IMR-90 (cell line): Measurements from ENCODE around the gene ASMTL. TPM values are rescaled to one million over a fixed set of nuclear protein-coding genes. Genes with fewer than 3 reads are reported as not detected.
A peak's percentile ranks its signal among the peaks of the same experiment; 100 is the strongest.
"Not testable (repeated sequence)": the region's sequence is repeated elsewhere in the genome, so short reads cannot be mapped to it uniquely, and the experiment has no call there.

Source experiments
- ATAC-seq: fragments of 200-7000 bp; cut with Tn5 transposase; 2 replicates; pipeline ENCODE4 v1.9.1; 2020; ENCODE audit warnings: low read depth, mild to moderate bottlenecking, moderate library complexity
- BruUV-seq: library from RNA; stranded (reverse); fragments of 400-500 nt; replicated peaks from 2 replicates; lab custom pipeline; 2021; lab: Mats Ljungman, UMichigan
- CTCF ChIA-PET: fragments of 300-600 bp; formaldehyde crosslinking; extraction: SDS; loops from one replicate; lab custom pipeline; 2021; ENCODE audit warnings: antibody characterized with exemption; lab: Yijun Ruan, JAX
- POLR2A ChIA-PET: fragments of 300-600 bp; sonication (Branson Sonifier 250); formaldehyde crosslinking; loops from one replicate; lab custom pipeline; 2022; ENCODE audit warnings: antibody characterized with exemption; ENCODE audit not compliant: unreplicated experiment; lab: Charles Lee
- DNase-seq: peaks from one replicate; pipeline ENCODE4 v3.0.0; 2013
- H2AFZ ChIP-seq: replicated peaks from 2 replicates; pipeline ENCODE3; 2013; ENCODE audit warnings: low read length, mild to moderate bottlenecking; ENCODE audit not compliant: poor library complexity
- H2AK5ac ChIP-seq: 2 replicates; pipeline ENCODE4 v1.6.1; 2013; ENCODE audit warnings: low read depth, low read length, inconsistent platforms
- H2AK9ac ChIP-seq: replicated peaks from 2 replicates; pipeline ENCODE3; 2013; ENCODE audit warnings: mild to moderate bottlenecking, low read depth, low read length, moderate library complexity; ENCODE audit not compliant: poor library complexity
- H2BK120ac ChIP-seq: 2 replicates; pipeline ENCODE4 v1.6.1; 2013; ENCODE audit warnings: low read depth, low read length, inconsistent platforms
- H2BK15ac ChIP-seq: 3 replicates; pipeline ENCODE4 v1.6.1; 2013; ENCODE audit warnings: low read depth, low read length, inconsistent platforms
- H2BK20ac ChIP-seq: 2 replicates; pipeline ENCODE4 v1.6.1; 2013; ENCODE audit warnings: low read depth, mild to moderate bottlenecking, inconsistent platforms, low read length, moderate library complexity
- H2BK5ac ChIP-seq: 2 replicates; pipeline ENCODE4 v1.6.1; 2013; ENCODE audit warnings: mild to moderate bottlenecking, low read depth, low read length, inconsistent platforms; ENCODE audit not compliant: poor library complexity, severe bottlenecking
- H3K14ac ChIP-seq: replicated peaks from 2 replicates; pipeline ENCODE4 v1.6.1; 2013; ENCODE audit warnings: low read depth, low read length, inconsistent platforms
- H3K18ac ChIP-seq: 2 replicates; pipeline ENCODE4 v1.6.1; 2013; ENCODE audit warnings: low read depth, low read length, control low read depth
- H3K23ac ChIP-seq: 2 replicates; pipeline ENCODE4 v1.6.1; 2013; ENCODE audit warnings: low read depth, low read length, inconsistent platforms
- H3K27ac ChIP-seq: 2 replicates; pipeline ENCODE4 v1.5.1; 2013; ENCODE audit warnings: mild to moderate bottlenecking, control low read depth, low read length; ENCODE audit not compliant: insufficient read depth
- H3K27me3 ChIP-seq: 2 replicates; pipeline ENCODE4 v1.6.1; 2013; ENCODE audit warnings: low read length; ENCODE audit not compliant: control insufficient read depth, insufficient read depth
- H3K36me3 ChIP-seq: 2 replicates; pipeline ENCODE4 v1.6.1; 2013; ENCODE audit warnings: low read length, mixed read lengths; ENCODE audit not compliant: control insufficient read depth, insufficient read depth
- H3K4ac ChIP-seq: 2 replicates; pipeline ENCODE4 v1.6.1; 2013; ENCODE audit warnings: low read depth, low read length, inconsistent platforms
- H3K4me1 ChIP-seq: 2 replicates; pipeline ENCODE4 v1.6.1; 2013; ENCODE audit warnings: low read length, mixed read lengths; ENCODE audit not compliant: control insufficient read depth, insufficient read depth
- H3K4me2 ChIP-seq: 2 replicates; pipeline ENCODE4 v1.6.1; 2013; ENCODE audit warnings: low read depth, mild to moderate bottlenecking, control low read depth, low read length, moderate library complexity
- H3K4me3 ChIP-seq: 2 replicates; pipeline ENCODE4 v1.5.1; 2013; ENCODE audit warnings: low read depth, mild to moderate bottlenecking, control low read depth, low read length, moderate library complexity; ENCODE audit not compliant: insufficient read depth
- H3K56ac ChIP-seq: 2 replicates; pipeline ENCODE4 v1.6.1; 2013; ENCODE audit warnings: low read length, inconsistent platforms; ENCODE audit not compliant: insufficient read depth; ENCODE audit errors: extremely low read depth
- H3K79me1 ChIP-seq, 2 experiments: 2 replicates each; pipeline ENCODE4 v1.6.1; 2013; ENCODE audit warnings: low read length in 2 of 2, inconsistent platforms in 1 of 2, low read depth in 1 of 2
- H3K9ac ChIP-seq: 2 replicates; pipeline ENCODE4 v1.6.1; 2013; ENCODE audit warnings: low read depth, low read length, control low read depth
- H3K9me1 ChIP-seq: 2 replicates; pipeline ENCODE4 v1.6.1; 2013; ENCODE audit warnings: low read length, inconsistent platforms; ENCODE audit not compliant: insufficient read depth
- H3K9me3 ChIP-seq: 2 replicates; pipeline ENCODE4 v1.6.1; 2013; ENCODE audit warnings: low read length; ENCODE audit not compliant: control insufficient read depth, insufficient read depth
- H4K20me1 ChIP-seq: 2 replicates; pipeline ENCODE4 v1.6.1; 2013; ENCODE audit warnings: low read length, inconsistent platforms; ENCODE audit not compliant: insufficient read depth
- H4K5ac ChIP-seq: 2 replicates; pipeline ENCODE4 v1.6.1; 2013; ENCODE audit warnings: mild to moderate bottlenecking, low read depth, low read length, control low read depth
- H4K8ac ChIP-seq, 2 experiments: 2 replicates each; pipeline ENCODE4 v1.6.1; 2013; ENCODE audit warnings: low read depth in 2 of 2, low read length in 2 of 2, control low read depth in 1 of 2, inconsistent platforms in 1 of 2
- H4K91ac ChIP-seq: 2 replicates; pipeline ENCODE4 v1.6.1; 2013; ENCODE audit warnings: low read depth, low read length, inconsistent platforms; ENCODE audit not compliant: insufficient read depth
- CTCF ChIP-seq: conservative IDR thresholded peaks from 2 replicates; pipeline ENCODE4 v1.5.1; 2012; ENCODE audit warnings: mild to moderate bottlenecking, low read depth, low read length, improper control_type of control experiment
- ELK1 ChIP-seq: fragments of 150-350 bp; IDR thresholded peaks from 2 replicates; pipeline ENCODE4 v1.6.1; 2016; ENCODE audit warnings: low read depth, mild to moderate bottlenecking, low read length, moderate library complexity, borderline replicate concordance
- FOS ChIP-seq: fragments of 150-350 bp; IDR thresholded peaks from 2 replicates; pipeline ENCODE4 v1.6.1; 2016; ENCODE audit warnings: low read depth, low read length
- MAZ ChIP-seq: IDR thresholded peaks from 2 replicates; pipeline ENCODE4 v1.6.1; 2012; ENCODE audit warnings: low read depth, mild to moderate bottlenecking, low read length, improper control_type of control experiment, moderate library complexity, borderline replicate concordance
- NFE2L2 ChIP-seq: fragments of 150-350 bp; IDR thresholded peaks from 2 replicates; pipeline ENCODE4 v1.6.1; 2016; ENCODE audit warnings: low read depth, mild to moderate bottlenecking, low read length
- SMC3 ChIP-seq: fragments of 150-350 bp; IDR thresholded peaks from 2 replicates; pipeline ENCODE4 v1.6.1; 2016; ENCODE audit warnings: low read depth, mild to moderate bottlenecking, antibody characterized with exemption, low read length, moderate library complexity
- WGBS, 2 experiments: methylation state at CpG; one replicate each; pipeline versions ENCODE4 v1.1.5 to v1.1.7; 2013; ENCODE audit warnings: missing lambda C conversion rate in 2 of 2; ENCODE audit not compliant: insufficient read length in 1 of 2; ENCODE audit errors: extremely low coverage in 2 of 2; 5-methylcytosine and 5-hydroxymethylcytosine counted together
- dilution Hi-C: fragments of 300-500 bp; cut with HindIII; formaldehyde crosslinking; loops from one replicate; pipeline ENCODE4 v1.14.3; 2018; ENCODE audit warnings: low sequenced_read_pairs; ENCODE audit not compliant: unreplicated experiment
- in situ Hi-C: fragments of 300-500 bp; cut with MboI; formaldehyde crosslinking; loops from 3 replicates; pipeline ENCODE4 v1.14.3; 2019; ENCODE audit warnings: low sequenced_read_pairs, inconsistent platforms, mixed read lengths
- intact Hi-C: fragments of 100-400 bp; cut with micrococcal nuclease; formaldehyde crosslinking; loops from 2 replicates; pipeline ENCODE4 v1.10.0; 2022
- polyA plus RNA-seq, 3 experiments: library from polyadenylated mRNA; depleted of rRNA; stranded (reverse); fragments of >200 nt; gene quantifications; 2 replicates each; pipeline ENCODE4 v1.2.3, GENCODE V29; 2012; ENCODE audit warnings: low replicate concordance in 1 of 3
- total RNA-seq: library from RNA; depleted of rRNA; stranded (reverse); fragments of >200 nt; gene quantifications from 2 replicates; pipeline ENCODE4 v1.2.3, GENCODE V29; 2012

Gene ASMTL
- total and polyA plus RNA-seq, 2 of the 4 experiments (the other 2 are of a cell fraction), result 13.4 to 33.4 TPM

- H3K18ac ChIP-seq, result no peak overlapping the region
- H3K9me3 ChIP-seq, result no peaks in the 10 kb centered on the region
- H3K4me3 ChIP-seq, result no peak overlapping the region
- H4K8ac ChIP-seq, result no peak overlapping the region
- in situ Hi-C loops, result no loop called here
- H2BK15ac ChIP-seq, result no peak overlapping the region
- H4K91ac ChIP-seq, result no peak overlapping the region
- POLR2A ChIA-PET, result no interaction called here
- no peak for ATAC-seq
- dilution Hi-C loops, result no loop called here
- H4K5ac ChIP-seq, result no peak overlapping the region
- H2AK5ac ChIP-seq, result no peak overlapping the region
- no peaks in the 10 kb centered on the region for H3K9me1 ChIP-seq
- no peaks in the 10 kb centered on the region for H4K20me1 ChIP-seq
- H3K27me3 ChIP-seq, result no peaks in the 10 kb centered on the region
- H3K36me3 ChIP-seq, result peaks cover 28% of the 10 kb centered on the region
- no peak overlapping the region for H2BK120ac ChIP-seq
- no peak overlapping the region for H3K23ac ChIP-seq
- BruUV-seq, result no TSS peak
- peaks cover 0 to 4% of the 10 kb centered on the region in 2 experiments; a peak in 2 of 4 replicates for H3K79me1 ChIP-seq
- no peak overlapping the region for H3K14ac ChIP-seq
- no peak overlapping the region for H2AFZ ChIP-seq
- no peak for DNase-seq
- no peak overlapping the region for H3K4ac ChIP-seq
- no peak overlapping the region for H3K56ac ChIP-seq
- no peak overlapping the region for H3K9ac ChIP-seq
- no peak overlapping the region for H2BK20ac ChIP-seq
- TF ChIP-seq SMC3 (no peak), ELK1 (no peak), CTCF (no peak), FOS (no peak), NFE2L2 (no peak), MAZ (no peak)
- no peak overlapping the region for H3K4me2 ChIP-seq
- no peak overlapping the region for H3K27ac ChIP-seq
- no peak overlapping the region for H2AK9ac ChIP-seq
- no peaks in the 10 kb centered on the region for H3K4me1 ChIP-seq
- CTCF ChIA-PET, result no interaction called here
- peak overlapping the region; percentile 50 for H2BK5ac ChIP-seq
- intact Hi-C loops, result no loop called here
Observed at GRCh38 chrX:1407035-1407434, 45.7 kb downstream of the ASMTL start.

DNA sequence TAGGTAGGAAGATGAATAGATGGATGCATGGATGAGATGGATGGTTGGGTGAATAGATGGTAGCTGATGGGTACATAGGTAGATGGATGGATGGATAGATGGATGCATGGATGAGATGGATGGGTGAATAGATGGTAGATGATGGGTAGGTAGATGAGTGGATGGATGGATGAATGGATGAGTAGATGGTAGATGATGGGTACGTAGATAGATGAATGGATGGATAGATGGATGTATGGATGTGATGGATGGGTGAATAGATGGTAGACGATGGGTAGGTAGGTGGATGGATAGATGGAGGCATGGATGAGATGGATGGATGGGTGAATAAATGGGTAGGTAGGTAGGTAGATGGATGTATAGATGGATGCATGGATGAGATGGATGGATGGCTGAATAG, 46.9 kb downstream of the ASMTL start:
- dilution Hi-C loops, H4K8ac ChIP-seq, H3K27ac ChIP-seq, H2AFZ ChIP-seq, H3K4me3 ChIP-seq, H3K4me2 ChIP-seq, H3K9me1 ChIP-seq, in situ Hi-C loops, H4K5ac ChIP-seq, H2AK9ac ChIP-seq, intact Hi-C loops, H4K20me1 ChIP-seq, H2AK5ac ChIP-seq, DNase-seq, H3K4ac ChIP-seq, H3K9ac ChIP-seq, H3K79me1 ChIP-seq, H2BK20ac ChIP-seq, H3K18ac ChIP-seq, H3K14ac ChIP-seq, CTCF ChIA-PET, H2BK120ac ChIP-seq, H3K4me1 ChIP-seq, ATAC-seq, BruUV-seq, H3K23ac ChIP-seq, H3K9me3 ChIP-seq, H3K27me3 ChIP-seq, H3K56ac ChIP-seq, H2BK15ac ChIP-seq, H4K91ac ChIP-seq, POLR2A ChIA-PET: not testable (repeated sequence)
- 96 to 100% methylated on average over 1 to 2 of the region's 2 CpGs for WGBS, 2 experiments
- Histone ChIP-seq H2BK5ac (peak overlapping the region; percentile 50), H3K36me3 (peaks cover 25% of the 10 kb centered on the region)
